Measurements from ENCODE around the gene KDM8. TPM values are rescaled to one million over a fixed set of nuclear protein-coding genes. Genes with fewer than 3 reads are reported as not detected.

The KDM8 gene
- polyA plus RNA-seq, 1 of the 3 experiments (the other 2 are of a cell fraction) = 3.3 TPM

GRCh38 chr16:27225536-27226360 lies 22.4 kb downstream of the KDM8 start:
- Histone ChIP-seq H3K9ac (no peak overlapping the region), H3K9me3 (no peaks in the 10 kb centered on the region), H3K4me1 (ENCODE audit: control insufficient read depth in 1 of 2, insufficient read depth in 2 of 2, low read depth in 1 of 2, low read length in 1 of 2) (peaks cover 0 to 19% of the 10 kb centered on the region in 2 experiments; a peak in 1 of 4 replicates), H3F3A (replicated peaks; ENCODE audit: insufficient read depth) (no peaks in the 10 kb centered on the region), H3K27me3 (ENCODE audit: insufficient read depth) (no peaks in the 10 kb centered on the region), H3K79me2 (ENCODE audit: insufficient read depth) (no peaks in the 10 kb centered on the region), H4K20me1 (ENCODE audit: insufficient read depth) (no peaks in the 10 kb centered on the region), H3K4me2 (no peak overlapping the region), H3K36me3 (replicated peaks in 1 of 2; ENCODE audit: control insufficient read depth in 1 of 2, insufficient read depth in 2 of 2, low read length in 1 of 2) (peaks cover 0 to 21% of the 10 kb centered on the region in 2 experiments), H2AFZ (ENCODE audit: low read depth) (no peak overlapping the region), H3K9me2 (no peaks in the 10 kb centered on the region), H3K4me3 (ENCODE audit: low read depth in 2 of 2, low read length in 1 of 2) (no peak overlapping the region), H3K27ac (ENCODE audit: low read depth in 2 of 2, low read length in 1 of 2) (no peak overlapping the region)
- ChIA-PET CTCF (interaction anchor here (1.0 to 7.9 kb wide), 3 partner anchors 7 to 142 kb away, joined by 3 to 66 read pairs (median 5); no protein-coding TSS in a partner anchor), POLR2A (interaction anchor here (1.6 kb wide), 1 partner anchor 22 kb away, joined by 4 read pairs; the partner anchor contains the start of gene KDM8)
- no peak for TF ChIP-seq EZH2phosphoT487 (IDR thresholded peaks at IDR 0.05; ENCODE audit: borderline replicate concordance, low read depth)
- TF ChIP-seq MEF2A (IDR thresholded peaks at IDR 0.05; ENCODE audit: borderline replicate concordance, low read depth) = no peak
- 89% methylated on average over 19 of the region's 27 CpGs for WGBS (ENCODE audit: low lambda C conversion rate)
- DNase-seq = no peak

DNA sequence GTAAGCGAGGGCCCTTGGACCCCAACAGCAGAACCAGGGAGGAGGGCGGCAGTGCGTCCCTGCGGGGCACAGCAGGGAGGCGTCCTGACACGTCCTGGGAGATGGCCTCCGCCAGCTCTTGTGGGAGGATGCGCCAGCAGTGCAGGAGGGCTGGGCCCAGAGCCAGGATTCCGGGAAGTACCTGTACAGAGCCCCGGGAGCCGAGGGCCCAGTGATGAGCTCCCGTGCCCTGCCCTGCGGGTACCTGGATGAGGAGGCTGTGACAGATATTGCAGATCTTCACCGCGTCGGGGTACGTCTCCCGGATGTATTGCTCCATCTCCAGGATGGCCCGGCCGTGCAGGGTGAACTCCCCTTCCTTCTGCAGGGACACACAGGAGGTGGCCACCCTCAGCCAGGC lies 23.1 kb downstream of the KDM8 start:
- H3K9me2 ChIP-seq = no peaks in the 10 kb centered on the region
- no peaks in the 10 kb centered on the region for H3K9me3 ChIP-seq
- no peak for DNase-seq
- ChIA-PET CTCF (interaction anchor here (7.9 kb wide), 1 partner anchor 7 kb away, joined by 66 read pairs; no protein-coding TSS in a partner anchor), POLR2A (no interaction called here)
- no peaks in the 10 kb centered on the region for H3K27me3 ChIP-seq (ENCODE audit: insufficient read depth)
- H3K36me3 ChIP-seq (replicated peaks in 1 of 2; ENCODE audit: control insufficient read depth in 1 of 2, insufficient read depth in 2 of 2, low read length in 1 of 2) = peaks cover 0 to 23% of the 10 kb centered on the region in 2 experiments
- no peaks in the 10 kb centered on the region for H3F3A ChIP-seq (replicated peaks; ENCODE audit: insufficient read depth)
- H3K4me1 ChIP-seq (ENCODE audit: control insufficient read depth in 1 of 2, insufficient read depth in 2 of 2, low read depth in 1 of 2, low read length in 1 of 2) = peaks cover 0 to 19% of the 10 kb centered on the region in 2 experiments; a peak in 1 of 4 replicates
- H2AFZ ChIP-seq (ENCODE audit: low read depth) = no peak overlapping the region
- no peak for TF ChIP-seq MXI1 (IDR thresholded peaks at IDR 0.05; ENCODE audit: low read depth, low read length)
- TF ChIP-seq, protein P1, sequence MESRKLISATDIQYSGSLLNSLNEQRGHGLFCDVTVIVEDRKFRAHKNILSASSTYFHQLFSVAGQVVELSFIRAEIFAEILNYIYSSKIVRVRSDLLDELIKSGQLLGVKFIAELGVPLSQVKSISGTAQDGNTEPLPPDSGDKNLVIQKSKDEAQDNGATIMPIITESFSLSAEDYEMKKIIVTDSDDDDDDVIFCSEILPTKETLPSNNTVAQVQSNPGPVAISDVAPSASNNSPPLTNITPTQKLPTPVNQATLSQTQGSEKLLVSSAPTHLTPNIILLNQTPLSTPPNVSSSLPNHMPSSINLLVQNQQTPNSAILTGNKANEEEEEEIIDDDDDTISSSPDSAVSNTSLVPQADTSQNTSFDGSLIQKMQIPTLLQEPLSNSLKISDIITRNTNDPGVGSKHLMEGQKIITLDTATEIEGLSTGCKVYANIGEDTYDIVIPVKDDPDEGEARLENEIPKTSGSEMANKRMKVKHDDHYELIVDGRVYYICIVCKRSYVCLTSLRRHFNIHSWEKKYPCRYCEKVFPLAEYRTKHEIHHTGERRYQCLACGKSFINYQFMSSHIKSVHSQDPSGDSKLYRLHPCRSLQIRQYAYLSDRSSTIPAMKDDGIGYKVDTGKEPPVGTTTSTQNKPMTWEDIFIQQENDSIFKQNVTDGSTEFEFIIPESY (IDR thresholded peaks at IDR 0.05; ENCODE audit: borderline replicate concordance, low read depth) = no peak
- TF ChIP-seq NRF1 (IDR thresholded peaks at IDR 0.05; ENCODE audit: low read depth, low read length) = no peak
- TF ChIP-seq, protein P2, sequence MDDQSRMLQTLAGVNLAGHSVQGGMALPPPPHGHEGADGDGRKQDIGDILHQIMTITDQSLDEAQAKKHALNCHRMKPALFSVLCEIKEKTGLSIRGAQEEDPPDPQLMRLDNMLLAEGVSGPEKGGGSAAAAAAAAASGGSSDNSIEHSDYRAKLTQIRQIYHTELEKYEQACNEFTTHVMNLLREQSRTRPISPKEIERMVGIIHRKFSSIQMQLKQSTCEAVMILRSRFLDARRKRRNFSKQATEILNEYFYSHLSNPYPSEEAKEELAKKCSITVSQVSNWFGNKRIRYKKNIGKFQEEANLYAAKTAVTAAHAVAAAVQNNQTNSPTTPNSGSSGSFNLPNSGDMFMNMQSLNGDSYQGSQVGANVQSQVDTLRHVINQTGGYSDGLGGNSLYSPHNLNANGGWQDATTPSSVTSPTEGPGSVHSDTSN (IDR thresholded peaks at IDR 0.05) = no peak
- TF ChIP-seq GABPA (IDR thresholded peaks at IDR 0.05; ENCODE audit: low read depth) = no peak
- TF ChIP-seq, protein P3, sequence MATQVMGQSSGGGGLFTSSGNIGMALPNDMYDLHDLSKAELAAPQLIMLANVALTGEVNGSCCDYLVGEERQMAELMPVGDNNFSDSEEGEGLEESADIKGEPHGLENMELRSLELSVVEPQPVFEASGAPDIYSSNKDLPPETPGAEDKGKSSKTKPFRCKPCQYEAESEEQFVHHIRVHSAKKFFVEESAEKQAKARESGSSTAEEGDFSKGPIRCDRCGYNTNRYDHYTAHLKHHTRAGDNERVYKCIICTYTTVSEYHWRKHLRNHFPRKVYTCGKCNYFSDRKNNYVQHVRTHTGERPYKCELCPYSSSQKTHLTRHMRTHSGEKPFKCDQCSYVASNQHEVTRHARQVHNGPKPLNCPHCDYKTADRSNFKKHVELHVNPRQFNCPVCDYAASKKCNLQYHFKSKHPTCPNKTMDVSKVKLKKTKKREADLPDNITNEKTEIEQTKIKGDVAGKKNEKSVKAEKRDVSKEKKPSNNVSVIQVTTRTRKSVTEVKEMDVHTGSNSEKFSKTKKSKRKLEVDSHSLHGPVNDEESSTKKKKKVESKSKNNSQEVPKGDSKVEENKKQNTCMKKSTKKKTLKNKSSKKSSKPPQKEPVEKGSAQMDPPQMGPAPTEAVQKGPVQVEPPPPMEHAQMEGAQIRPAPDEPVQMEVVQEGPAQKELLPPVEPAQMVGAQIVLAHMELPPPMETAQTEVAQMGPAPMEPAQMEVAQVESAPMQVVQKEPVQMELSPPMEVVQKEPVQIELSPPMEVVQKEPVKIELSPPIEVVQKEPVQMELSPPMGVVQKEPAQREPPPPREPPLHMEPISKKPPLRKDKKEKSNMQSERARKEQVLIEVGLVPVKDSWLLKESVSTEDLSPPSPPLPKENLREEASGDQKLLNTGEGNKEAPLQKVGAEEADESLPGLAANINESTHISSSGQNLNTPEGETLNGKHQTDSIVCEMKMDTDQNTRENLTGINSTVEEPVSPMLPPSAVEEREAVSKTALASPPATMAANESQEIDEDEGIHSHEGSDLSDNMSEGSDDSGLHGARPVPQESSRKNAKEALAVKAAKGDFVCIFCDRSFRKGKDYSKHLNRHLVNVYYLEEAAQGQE (IDR thresholded peaks at IDR 0.05; ENCODE audit: low read depth, low read length) = no peak
- no peak for TF ChIP-seq RCOR1 (IDR thresholded peaks at IDR 0.05; ENCODE audit: low read length)
- no peak for TF ChIP-seq GATA2 (CRISPR knock-in tag; IDR thresholded peaks at IDR 0.05)
- TF ChIP-seq TAF1 (IDR thresholded peaks at IDR 0.05; ENCODE audit: borderline replicate concordance, low read depth, low read length) = no peak
- TF ChIP-seq CHD2 (IDR thresholded peaks at IDR 0.05; ENCODE audit: low read length, partially characterized antibody) = no peak
- TF ChIP-seq RFX5 (IDR thresholded peaks at IDR 0.05; ENCODE audit: low read length) = no peak
- no peak for TF ChIP-seq ELF1 (IDR thresholded peaks at IDR 0.05)
- 92% methylated on average over 4 of the region's 20 CpGs for WGBS (ENCODE audit: low lambda C conversion rate)
- no peak overlapping the region for H3K27ac ChIP-seq (ENCODE audit: low read depth in 2 of 2, low read length in 1 of 2)
- no peaks in the 10 kb centered on the region for H3K79me2 ChIP-seq (ENCODE audit: insufficient read depth)
- H3K4me3 ChIP-seq (ENCODE audit: low read depth in 2 of 2, low read length in 1 of 2) = no peak overlapping the region
- no peak overlapping the region for H3K9ac ChIP-seq
- H4K20me1 ChIP-seq (ENCODE audit: insufficient read depth) = no peaks in the 10 kb centered on the region
- no peak overlapping the region for H3K4me2 ChIP-seq
